HepG2 (cell line): Measurements from ENCODE around the gene AIP. TPM values are rescaled to one million over a fixed set of nuclear protein-coding genes. Genes with fewer than 3 reads are reported as not detected.

Experiments used
- BRF2 ChIP-seq: sonication (generic); formaldehyde crosslinking; IDR thresholded peaks from 2 replicates; pipeline ENCODE4 v1.8.1; 2022; ENCODE audit warnings: mild to moderate bottlenecking, missing genetic modification reagents
- CEBPG ChIP-seq: IDR thresholded peaks from 2 replicates; pipeline ENCODE4 v1.6.1; 2016
- CHD2 ChIP-seq: IDR thresholded peaks from 2 replicates; pipeline ENCODE4 v1.6.1; 2011; ENCODE audit warnings: low read depth, low read length, improper control_type of control experiment
- CHD4 ChIP-seq: fragments of 200-600 bp; sonication (generic); IDR thresholded peaks from 2 replicates; pipeline ENCODE4 v1.7.0; 2017; ENCODE audit warnings: mild to moderate bottlenecking, low read length, borderline replicate concordance
- CSRNP2 ChIP-seq: sonication (generic); formaldehyde crosslinking; conservative IDR thresholded peaks from 2 replicates; pipeline ENCODE4 v1.8.0; 2022; ENCODE audit warnings: low read depth, missing genetic modification reagents
- FOXK1 ChIP-seq: sonication (generic); formaldehyde crosslinking; IDR thresholded peaks from 2 replicates; pipeline ENCODE4 v1.4.0; 2020; ENCODE audit warnings: low read depth, missing genetic modification reagents, borderline replicate concordance
- HNF4G ChIP-seq, 2 experiments: sonication (generic) in 1 of 2; formaldehyde crosslinking in 1 of 2; IDR thresholded peaks; 2 replicates each; pipeline versions ENCODE4 v1.4.0 to v1.6.1; 2011 to 2020; ENCODE audit warnings: borderline replicate concordance in 2 of 2, low read depth in 2 of 2, mild to moderate bottlenecking in 2 of 2, low read length in 1 of 2, missing genetic modification reagents in 1 of 2, moderate library complexity in 1 of 2
- KLF16 ChIP-seq, 2 experiments: sonication (generic) in 1 of 2; formaldehyde crosslinking in 1 of 2; IDR thresholded peaks; 2 replicates each; pipeline versions ENCODE4 v1.6.1 to v1.8.0; 2016 to 2023; ENCODE audit warnings: missing genetic modification reagents in 2 of 2, missing compliant biosample characterization in 1 of 2
- PATZ1 ChIP-seq: sonication (generic); formaldehyde crosslinking; IDR thresholded peaks from 2 replicates; pipeline ENCODE4 v1.4.0; 2020; ENCODE audit warnings: missing genetic modification reagents
- PCBP2 ChIP-seq: fragments of 200-400 bp; formaldehyde crosslinking; optimal IDR thresholded peaks from 2 replicates; pipeline ENCODE3; 2018; ENCODE audit warnings: low read length, low read depth; ENCODE audit not compliant: poor library complexity, severe bottlenecking
- ZBTB39 ChIP-seq: sonication (generic); formaldehyde crosslinking; IDR thresholded peaks from 2 replicates; pipeline ENCODE4 v1.5.0; 2020; ENCODE audit warnings: missing genetic modification reagents
- ZBTB43 ChIP-seq: sonication (generic); formaldehyde crosslinking; conservative IDR thresholded peaks from 2 replicates; pipeline ENCODE4 v1.4.0; 2020; ENCODE audit warnings: missing genetic modification reagents
- ZFAT ChIP-seq: sonication (generic); formaldehyde crosslinking; conservative IDR thresholded peaks from 2 replicates; pipeline ENCODE4 v1.8.1; 2023; ENCODE audit warnings: missing genetic modification reagents, inconsistent platforms
- ZNF501 ChIP-seq: sonication (generic); formaldehyde crosslinking; IDR thresholded peaks from 2 replicates; pipeline ENCODE4 v1.5.1; 2020; ENCODE audit warnings: mild to moderate bottlenecking, moderate library complexity, missing genetic modification reagents
- ZNF546 ChIP-seq: sonication (generic); formaldehyde crosslinking; conservative IDR thresholded peaks from 2 replicates; pipeline ENCODE4 v1.8.1; 2023; ENCODE audit warnings: mild to moderate bottlenecking, missing genetic modification reagents
- ZNF614 ChIP-seq: IDR thresholded peaks from 2 replicates; pipeline ENCODE4 v1.6.1; 2018; ENCODE audit warnings: missing biosample characterization, missing genetic modification reagents, inconsistent platforms, borderline replicate concordance
- ZNF639 ChIP-seq: conservative IDR thresholded peaks from 2 replicates; pipeline ENCODE4 v1.6.1; 2018; ENCODE audit warnings: missing genetic modification reagents
- polyA plus RNA-seq, 8 experiments: library from polyadenylated mRNA; depleted of rRNA in 3 of 8; stranded (reverse) in 7 of 8; unstranded in 1 of 8; fragments of >200 nt; fragmentation: Illumina TruSeq in 4 of 8; extraction: Trizol in 4 of 8; gene quantifications; 2 replicates each; pipeline versions ENCODE4 v1.2.1 to v1.2.3, GENCODE V29; 2011 to 2016; ENCODE audit warnings: low read depth in 4 of 8, missing spikeins in 1 of 8, mixed read lengths in 1 of 8; ENCODE audit not compliant: insufficient read depth in 1 of 8
- total RNA-seq, 5 experiments: library from RNA; depleted of rRNA; stranded (reverse); fragments of >200 nt; fragmentation: Illumina TruSeq; extraction: Trizol; gene quantifications; 2 replicates each; pipeline ENCODE4 v1.2.3, GENCODE V29; 2016; ENCODE audit warnings: low read depth in 1 of 5

Gene AIP
- total and polyA plus RNA-seq, 2 of the 13 experiments (the other 11 are each of a cell fraction or from before 2014, with no cell fraction given) = 51.8 to 110 TPM

- TF ChIP-seq CSRNP2 (CRISPR knock-in tag) (no peak), PATZ1 (CRISPR knock-in tag) (no peak; the same call in 1 of the 2 replicates), KLF16 (CRISPR knock-in tag; IDR thresholded peaks at IDR 0.05) (peak; percentile 75 to 95; a peak in 3 of 4 replicates), CHD2 (no peak), ZFAT (no peak), ZBTB43 (CRISPR knock-in tag) (no peak; the same call in 1 of the 2 replicates), FOXK1 (CRISPR knock-in tag) (peak; percentile 38; the same call in 1 of the 2 replicates), ZNF546 (CRISPR knock-in tag) (peak; percentile 97), ZBTB39 (CRISPR knock-in tag) (no peak), PCBP2 (no peak), ZNF639 (CRISPR knock-in tag) (peak; percentile 80), BRF2 (CRISPR knock-in tag) (peak; percentile 97), HNF4G (IDR thresholded peaks at IDR 0.05; ENCODE audit: borderline replicate concordance, low read depth, low read length) (peak; percentile 71), HNF4G (CRISPR knock-in tag; IDR thresholded peaks at IDR 0.05; ENCODE audit: borderline replicate concordance, low read depth) (peak; percentile 75; the same call in 1 of the 2 replicates), ZNF501 (CRISPR knock-in tag) (peak; percentile 97), CEBPG (CRISPR knock-in tag) (no peak; the same call in 1 of the 2 replicates), ZNF614 (CRISPR knock-in tag) (peak; percentile 93; the same call in 1 of the 2 replicates), CHD4 (no peak)
Measured at GRCh38 chr11:67482827-67483798, at the start of gene AIP (continued).
